ENCODE data around the gene CCDC69. TPM values are rescaled to one million over a fixed set of nuclear protein-coding genes. Genes with fewer than 3 reads are reported as not detected.

The CCDC69 gene
- total and polyA plus RNA-seq, 10 of the 15 experiments (the other 5 are each of a cell fraction or from before 2014, with no cell fraction given), result 13.5 to 106 (median 70.1) TPM

- TF ChIP-seq USF1 (IDR thresholded peaks at IDR 0.05; ENCODE audit: borderline replicate concordance, extremely low read length, insufficient read depth, low read depth, low read length) (no peak), HSF1 (IDR thresholded peaks at IDR 0.05; ENCODE audit: low read depth, low read length) (no peak), RCOR1 (conservative IDR thresholded peaks at IDR 0.05; ENCODE audit: low read depth, low read length) (no peak), CTCF (IDR thresholded peaks at IDR 0.05 in 2 of 3, conservative IDR thresholded peaks at IDR 0.05 in 1 of 3; ENCODE audit: control insufficient read depth in 2 of 3, extremely low read depth in 1 of 3, insufficient read depth in 1 of 3, low read depth in 3 of 3, low read length in 3 of 3) (no peak)
Measured at GRCh38 chr5:151225071-151225470, 1.2 kb upstream of the CCDC69 start (continued).

GRCh38 chr5:151224372-151224771 lies 480 bp upstream of the CCDC69 start:
- Histone ChIP-seq H3K4me2 (ENCODE audit: control insufficient read depth, insufficient read depth) (peak overlapping the region; percentile 93), H4K20me1 (ENCODE audit: control insufficient read depth, insufficient read depth) (no peaks in the 10 kb centered on the region), H3K27ac (ENCODE audit: control insufficient read depth, insufficient read depth) (peak overlapping the region; percentile 89), H3K9ac (ENCODE audit: control insufficient read depth, insufficient read depth, low read length) (peak overlapping the region; percentile 91; the same call in 1 of the 2 replicates), H3K9me3 (replicated peaks; ENCODE audit: control insufficient read depth, insufficient read depth, low read length) (no peaks in the 10 kb centered on the region), H3K36me3 (ENCODE audit: control insufficient read depth in 2 of 2, insufficient read depth in 2 of 2, low read length in 1 of 2) (peaks cover 0 to 2% of the 10 kb centered on the region in 2 experiments; a peak in 1 of 4 replicates), H3K79me2 (ENCODE audit: control insufficient read depth, insufficient read depth, low read length) (peaks cover 49% of the 10 kb centered on the region), H3K4me3 (peak overlapping the region; percentile 97; the same call in 1 of the 2 replicates), H2AFZ (ENCODE audit: control insufficient read depth, low read depth, low read length) (peak overlapping the region; percentile 55), H3K27me3 (replicated peaks in 1 of 2; ENCODE audit: control insufficient read depth in 2 of 2, insufficient read depth in 2 of 2, low read length in 1 of 2) (no peaks in the 10 kb centered on the region), H3K4me1 (ENCODE audit: control insufficient read depth, insufficient read depth, low read length) (peaks cover 24% of the 10 kb centered on the region)
- ATAC-seq, result peak; percentile 12
- BruUV-seq (replicated peaks), result no TSS peak
- no peak for FAIRE-seq
- SMC1A ChIA-PET (ENCODE audit: uncharacterized antibody, unreplicated experiment), result interaction anchor here (1.4 to 18.6 kb wide), 11 partner anchors 7 to 109 kb away, joined by 3 to 325 read pairs (median 6); partner anchors contain the start of gene GM2A
- intact Hi-C loops (cut with micrococcal nuclease; ENCODE audit: unreplicated experiment) (loop anchor here (1.0 to 5.0 kb wide), 2 partner anchors 10 to 73 kb away; no protein-coding TSS in a partner anchor), in situ Hi-C loops (cut with MboI) (no loop called here)
- POLR2A ChIA-PET, result interaction anchor here (0.6 to 17.1 kb wide), 14 partner anchors 11 to 142 kb away, joined by 3 to 290 read pairs (median 6); partner anchors contain the start of genes GM2A and TNIP1
- no peak for DNase-seq (ENCODE audit: low read depth, low spot score)
- RAD21 ChIA-PET (ENCODE audit: unreplicated experiment), result interaction anchor here (1.5 to 7.8 kb wide), 10 partner anchors 10 to 101 kb away, joined by 3 to 117 read pairs (median 28); partner anchors contain the start of gene GM2A
- WGBS (ENCODE audit: insufficient coverage, insufficient replicate concordance, low lambda C conversion rate, missing lambda C conversion rate), result 79% methylated on average over 5 of the region's 6 CpGs
- CTCF ChIA-PET, result interaction anchor here (0.8 to 17.0 kb wide), 7 partner anchors 12 to 126 kb away, joined by 3 to 293 read pairs (median 9); partner anchors contain the start of gene GM2A
- TF ChIP-seq BRCA1 (IDR thresholded peaks at IDR 0.05; ENCODE audit: low read depth, low read length), result no peak
- TF ChIP-seq BACH1 (IDR thresholded peaks at IDR 0.05; ENCODE audit: borderline replicate concordance), result no peak
- TF ChIP-seq BCL11A (IDR thresholded peaks at IDR 0.05; ENCODE audit: low read depth, low read length), result no peak
- TF ChIP-seq TAF1 (IDR thresholded peaks at IDR 0.05; ENCODE audit: borderline replicate concordance, low read depth, low read length), result no peak
- 0 out of 2 replicates have a peak, but pooled peaks have one; percentile 27 for TF ChIP-seq MAX (IDR thresholded peaks at IDR 0.05; ENCODE audit: low read depth, low read length)
- no peak for TF ChIP-seq ZBED1 (IDR thresholded peaks at IDR 0.05; ENCODE audit: borderline replicate concordance)
- no peak for TF ChIP-seq MEF2B (IDR thresholded peaks at IDR 0.05; ENCODE audit: partially characterized antibody, poor library complexity, severe bottlenecking)
- no peak for TF ChIP-seq ZBTB11 (CRISPR knock-in tag; IDR thresholded peaks at IDR 0.05)

Data from GM12878 (cell line).